Measurements from ENCODE around the gene MAP3K1.

MAP3K1 gene

GRCh38 chr5:56833325-56833724, 18.0 kb downstream of the MAP3K1 start:
- Mint-ChIP-seq H3K36me3 (ENCODE audit: low read depth) (no peaks in the 10 kb centered on the region), H3K4me3 (no peak overlapping the region), H3K9me3 (no peaks in the 10 kb centered on the region), H3K27ac (peak overlapping the region; percentile 12 to 69 (median 28)), H3K4me1 (peaks cover 68% of the 10 kb centered on the region), H3K27me3 (ENCODE audit: low read depth) (no peaks in the 10 kb centered on the region)
- TF ChIP-seq CTCF (IDR thresholded peaks at IDR 0.05; ENCODE audit: unreplicated experiment in 3 of 3): no peak

- TF ChIP-seq CTCF (IDR thresholded peaks at IDR 0.05; ENCODE audit: unreplicated experiment in 3 of 3): no peak
- no peaks in the 10 kb centered on the region for H3K9me3 Mint-ChIP-seq
- H3K36me3 Mint-ChIP-seq (ENCODE audit: low read depth): no peaks in the 10 kb centered on the region
- peaks cover 58% of the 10 kb centered on the region for H3K4me1 Mint-ChIP-seq
- peak overlapping the region in 1 of 3 experiments; percentile 37 for H3K4me3 Mint-ChIP-seq
- peak overlapping the region; percentile 75 to 84 (median 81) for H3K27ac Mint-ChIP-seq
- no peaks in the 10 kb centered on the region for H3K27me3 Mint-ChIP-seq (ENCODE audit: low read depth)
Observed at GRCh38 chr5:56837381-56837780, 22.0 kb downstream of the MAP3K1 start.

GRCh38 chr5:56837956-56838355, 22.6 kb downstream of the MAP3K1 start:
- Mint-ChIP-seq H3K4me3 (no peak overlapping the region), H3K36me3 (ENCODE audit: low read depth) (no peaks in the 10 kb centered on the region), H3K4me1 (peaks cover 56% of the 10 kb centered on the region), H3K9me3 (no peaks in the 10 kb centered on the region), H3K27me3 (ENCODE audit: low read depth) (no peaks in the 10 kb centered on the region), H3K27ac (peak overlapping the region; percentile 75 to 84 (median 81))
- no peak for TF ChIP-seq CTCF (IDR thresholded peaks at IDR 0.05; ENCODE audit: unreplicated experiment in 3 of 3)

GRCh38 chr5:56838409-56839039, 23.2 kb downstream of the MAP3K1 start:
- TF ChIP-seq CTCF (IDR thresholded peaks at IDR 0.05; ENCODE audit: unreplicated experiment in 3 of 3): peak; percentile 50 to 72 (median 61)
- no peaks in the 10 kb centered on the region for H3K9me3 Mint-ChIP-seq
- peaks cover 51% of the 10 kb centered on the region for H3K4me1 Mint-ChIP-seq
- no peaks in the 10 kb centered on the region for H3K36me3 Mint-ChIP-seq (ENCODE audit: low read depth)
- H3K4me3 Mint-ChIP-seq: peak overlapping the region in 2 of 3 experiments; percentile 8 to 20
- peak overlapping the region; percentile 75 to 84 (median 81) for H3K27ac Mint-ChIP-seq
- no peaks in the 10 kb centered on the region for H3K27me3 Mint-ChIP-seq (ENCODE audit: low read depth)

- H3K4me3 Mint-ChIP-seq: no peak overlapping the region
- no peaks in the 10 kb centered on the region for H3K9me3 Mint-ChIP-seq
- H3K27me3 Mint-ChIP-seq (ENCODE audit: low read depth): no peaks in the 10 kb centered on the region
- H3K27ac Mint-ChIP-seq: peak overlapping the region; percentile 75 to 84 (median 81)
- H3K4me1 Mint-ChIP-seq: peaks cover 50% of the 10 kb centered on the region
- TF ChIP-seq CTCF (IDR thresholded peaks at IDR 0.05; ENCODE audit: unreplicated experiment in 3 of 3): no peak
- peaks cover 3% of the 10 kb centered on the region for H3K36me3 Mint-ChIP-seq (ENCODE audit: low read depth)
Observed at GRCh38 chr5:56839062-56839461, 23.7 kb downstream of the MAP3K1 start.

- no peaks in the 10 kb centered on the region for H3K9me3 Mint-ChIP-seq
- TF ChIP-seq CTCF (IDR thresholded peaks at IDR 0.05; ENCODE audit: unreplicated experiment in 3 of 3): no peak
- no peak overlapping the region for H3K4me3 Mint-ChIP-seq
- H3K27ac Mint-ChIP-seq: no peak overlapping the region
- H3K36me3 Mint-ChIP-seq (ENCODE audit: low read depth): peaks cover 3% of the 10 kb centered on the region
- H3K4me1 Mint-ChIP-seq: peaks cover 53% of the 10 kb centered on the region
- H3K27me3 Mint-ChIP-seq (ENCODE audit: low read depth): no peaks in the 10 kb centered on the region
Observed at GRCh38 chr5:56840597-56840996, 25.2 kb downstream of the MAP3K1 start.
